GM18517 (cell line): ENCODE results near the gene VTCN1.

Source experiments
- ATAC-seq: cut with Tn5 transposase; IDR thresholded peaks from one replicate; pipeline ENCODE4 v1.9.1; 2021; ENCODE audit warnings: mild to moderate bottlenecking, moderate library complexity; ENCODE audit not compliant: unreplicated experiment

VTCN1 gene

GRCh38 chr1:117210386-117210785, 341 bp downstream of the VTCN1 start:
- ATAC-seq: no peak

- no peak for ATAC-seq
These were observed 1.6 kb downstream of the VTCN1 start for GRCh38 chr1:117209094-117209493.

- ATAC-seq: no peak
These were observed 2.1 kb downstream of the VTCN1 start for GRCh38 chr1:117208580-117208979.

GRCh38 chr1:117205368-117205767, 5.4 kb downstream of the VTCN1 start:
- no peak for ATAC-seq

GRCh38 chr1:117201808-117202207, 8.9 kb downstream of the VTCN1 start:
- ATAC-seq: no peak

- ATAC-seq: no peak
These were observed 12.6 kb downstream of the VTCN1 start for GRCh38 chr1:117198097-117198496.

- no peak for ATAC-seq
These were observed 21.0 kb downstream of the VTCN1 start for GRCh38 chr1:117189726-117190125.

GRCh38 chr1:117188816-117189437, 21.8 kb downstream of the VTCN1 start:
- ATAC-seq: no peak

GRCh38 chr1:117188170-117188815, 22.4 kb downstream of the VTCN1 start:
- ATAC-seq: no peak

GRCh38 chr1:117183112-117183511, 27.6 kb downstream of the VTCN1 start:
- ATAC-seq: no peak

GRCh38 chr1:117182319-117182718, 28.4 kb downstream of the VTCN1 start:
- ATAC-seq: no peak

GRCh38 chr1:117181630-117182041, 29.1 kb downstream of the VTCN1 start:
- no peak for ATAC-seq

GRCh38 chr1:117180147-117180967, 30.4 kb downstream of the VTCN1 start:
- ATAC-seq: no peak

GRCh38 chr1:117179471-117179870, 31.3 kb downstream of the VTCN1 start:
- no peak for ATAC-seq

- ATAC-seq: no peak
These were observed 32.0 kb downstream of the VTCN1 start for GRCh38 chr1:117178756-117179155.

GRCh38 chr1:117177376-117177775, 33.4 kb downstream of the VTCN1 start:
- ATAC-seq: no peak

GRCh38 chr1:117176579-117176978, 34.1 kb downstream of the VTCN1 start:
- no peak for ATAC-seq

- ATAC-seq: no peak
These were observed 35.9 kb downstream of the VTCN1 start for GRCh38 chr1:117174851-117175250.

GRCh38 chr1:117173691-117174090, 37.0 kb downstream of the VTCN1 start:
- no peak for ATAC-seq

GRCh38 chr1:117173006-117173405, 37.7 kb downstream of the VTCN1 start:
- no peak for ATAC-seq

GRCh38 chr1:117171900-117172511, 38.7 kb downstream of the VTCN1 start:
- ATAC-seq: no peak
